ENCODE results near the gene CARD11. TPM values are rescaled to one million over a fixed set of nuclear protein-coding genes. Genes with fewer than 3 reads are reported as not detected.

Gene CARD11
- not detected in 2 replicates for polyA plus RNA-seq (2012; rRNA removed)
- under 0.01 TPM in 1 of 2 replicates, not detected in the other for polyA plus RNA-seq (2012; cell fraction: cytosol; rRNA removed)
- not detected in 2 replicates for polyA plus RNA-seq (2012; cell fraction: nucleus; rRNA removed)

DNA sequence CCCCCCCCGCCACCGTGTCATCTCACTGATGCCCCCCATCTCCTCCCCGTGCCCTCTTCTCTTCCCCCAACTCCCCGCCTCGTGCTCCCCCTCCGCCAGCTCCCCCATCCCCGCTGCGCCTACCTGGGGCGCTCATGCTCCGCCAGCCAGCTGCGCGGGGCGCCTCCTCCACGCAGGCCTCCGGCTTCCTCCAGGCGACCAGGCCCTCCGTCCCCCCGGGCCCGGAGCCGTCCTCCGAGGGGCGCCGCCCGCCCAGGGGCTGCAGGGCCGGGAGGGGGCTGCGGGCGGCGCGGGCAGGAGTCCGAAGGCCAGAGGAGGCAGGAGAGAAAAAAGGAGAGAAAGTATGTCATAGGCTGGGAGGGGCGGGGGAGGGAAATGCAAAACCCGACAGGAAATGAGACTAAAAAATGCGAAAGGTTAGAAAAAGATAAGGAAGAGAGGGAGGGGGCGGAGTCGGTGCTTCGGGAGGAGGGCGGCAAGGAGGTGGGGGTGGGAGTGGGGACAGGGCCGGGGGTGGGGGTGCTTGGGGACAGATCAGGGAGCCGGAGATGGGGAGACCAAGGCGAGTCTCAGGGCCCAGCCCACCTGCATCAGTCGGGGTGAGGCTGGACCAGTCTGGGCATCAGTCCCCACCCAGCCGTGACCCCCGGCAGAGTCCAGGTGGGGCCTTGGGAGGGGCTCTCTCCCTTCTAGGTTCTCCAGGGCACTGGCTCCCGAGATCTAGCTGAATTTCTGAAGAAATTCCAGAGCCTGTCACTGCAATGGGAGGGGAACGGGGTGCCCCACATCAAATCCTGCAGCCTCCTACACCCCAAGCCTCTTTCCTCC lies at the start of gene CARD11:
Gene CARD11, minus strand, starts transcription at position 324 of the 828 bp plus-strand sequence. CDS start 85,361 bp downstream, outside the sequence.
- H3K36me3 ChIP-seq (replicated peaks in 1 of 2; ENCODE audit: control insufficient read depth in 1 of 2, insufficient read depth in 2 of 2, low read length in 1 of 2) = no peaks in the 10 kb centered on the region
- H3K4me3 ChIP-seq (ENCODE audit: low read depth in 2 of 2, low read length in 1 of 2) = no peak within 1 kb of the TSS
- H3K9me2 ChIP-seq = no peaks in the 10 kb centered on the region
- no peaks in the 10 kb centered on the region for H4K20me1 ChIP-seq (ENCODE audit: insufficient read depth)
- ChIA-PET POLR2A (no interaction called here), CTCF (interaction anchor here (0.8 kb wide), 1 partner anchor 157 kb away, joined by 3 read pairs; no protein-coding TSS in a partner anchor)
- H3K27me3 ChIP-seq (ENCODE audit: insufficient read depth) = no peaks in the 10 kb centered on the region
- 83% methylated on average over 45 of the region's 45 CpGs for WGBS (ENCODE audit: low lambda C conversion rate)
- TF ChIP-seq FOSL2 (IDR thresholded peaks at IDR 0.05; ENCODE audit: borderline replicate concordance, low read depth) (no peak), TCF12 (IDR thresholded peaks at IDR 0.05) (no peak), ELF1 (IDR thresholded peaks at IDR 0.05) (no peak), EZH2phosphoT487 (IDR thresholded peaks at IDR 0.05; ENCODE audit: borderline replicate concordance, low read depth) (no peak), RFX5 (IDR thresholded peaks at IDR 0.05; ENCODE audit: low read length) (no peak), FOXJ3 (CRISPR knock-in tag; IDR thresholded peaks at IDR 0.05) (no peak), GATA2 (CRISPR knock-in tag; IDR thresholded peaks at IDR 0.05) (no peak), EP300 (IDR thresholded peaks at IDR 0.05; ENCODE audit: borderline replicate concordance in 1 of 2, low read depth in 1 of 2, low read length in 1 of 2) (no peak), SMC3 (IDR thresholded peaks at IDR 0.05; ENCODE audit: low read depth, low read length) (no peak)
- TF ChIP-seq, protein P1, sequence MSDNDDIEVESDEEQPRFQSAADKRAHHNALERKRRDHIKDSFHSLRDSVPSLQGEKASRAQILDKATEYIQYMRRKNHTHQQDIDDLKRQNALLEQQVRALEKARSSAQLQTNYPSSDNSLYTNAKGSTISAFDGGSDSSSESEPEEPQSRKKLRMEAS (IDR thresholded peaks at IDR 0.05; ENCODE audit: low read depth) = no peak
- TF ChIP-seq, protein P2, sequence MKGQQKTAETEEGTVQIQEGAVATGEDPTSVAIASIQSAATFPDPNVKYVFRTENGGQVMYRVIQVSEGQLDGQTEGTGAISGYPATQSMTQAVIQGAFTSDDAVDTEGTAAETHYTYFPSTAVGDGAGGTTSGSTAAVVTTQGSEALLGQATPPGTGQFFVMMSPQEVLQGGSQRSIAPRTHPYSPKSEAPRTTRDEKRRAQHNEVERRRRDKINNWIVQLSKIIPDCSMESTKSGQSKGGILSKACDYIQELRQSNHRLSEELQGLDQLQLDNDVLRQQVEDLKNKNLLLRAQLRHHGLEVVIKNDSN (IDR thresholded peaks at IDR 0.05; ENCODE audit: borderline replicate concordance, low read depth) = no peak
- no peak within 1 kb of the TSS for H2AFZ ChIP-seq (ENCODE audit: low read depth)
- no peak within 1 kb of the TSS for H3K27ac ChIP-seq (ENCODE audit: low read depth in 2 of 2, low read length in 1 of 2)
- H3K9me3 ChIP-seq = no peaks in the 10 kb centered on the region
- H3K9ac ChIP-seq = no peak within 1 kb of the TSS
- peak; percentile 47 for DNase-seq
- H3K4me2 ChIP-seq = no peak within 1 kb of the TSS
- H3K4me1 ChIP-seq (ENCODE audit: control insufficient read depth in 1 of 2, insufficient read depth in 2 of 2, low read depth in 1 of 2, low read length in 1 of 2) = no peaks in the 10 kb centered on the region
- no peaks in the 10 kb centered on the region for H3F3A ChIP-seq (replicated peaks; ENCODE audit: insufficient read depth)
- no peaks in the 10 kb centered on the region for H3K79me2 ChIP-seq (ENCODE audit: insufficient read depth)

DNA sequence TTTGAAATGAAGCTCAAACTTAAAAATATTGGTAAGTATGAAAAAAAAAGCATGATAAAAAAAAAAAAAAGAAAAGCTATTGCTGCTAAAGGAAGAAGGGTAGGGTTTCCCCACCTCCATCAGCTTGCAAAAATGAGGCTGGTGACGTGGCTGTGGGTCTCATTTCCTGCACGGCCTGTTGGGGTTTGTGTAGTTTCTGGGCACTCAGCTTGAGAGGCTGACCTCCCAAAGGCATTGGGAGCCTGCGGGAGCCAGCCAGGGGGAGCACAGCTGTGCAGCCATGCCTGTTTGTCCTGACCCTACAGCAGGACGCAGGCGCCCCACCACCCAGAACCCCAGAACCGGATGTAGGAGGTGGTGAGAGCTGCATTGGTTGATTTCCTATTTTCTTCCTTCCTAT lies 48.8 kb upstream of the CARD11 start:
- H3K79me2 ChIP-seq (ENCODE audit: insufficient read depth) = no peaks in the 10 kb centered on the region
- POLR2A ChIA-PET = no interaction called here
- CTCF ChIA-PET = interaction anchor here (1.1 to 5.4 kb wide), 2 partner anchors 9 to 24 kb away, joined by 3 to 56 read pairs; no protein-coding TSS in a partner anchor

More for the DNA sequence above, 48.8 kb upstream of the CARD11 start:
- no peak overlapping the region for H2AFZ ChIP-seq (ENCODE audit: low read depth)
- no peak for TF ChIP-seq EZH2phosphoT487 (IDR thresholded peaks at IDR 0.05; ENCODE audit: borderline replicate concordance, low read depth)
- TF ChIP-seq RAD21 (IDR thresholded peaks at IDR 0.05; ENCODE audit: low read length) = no peak
- TF ChIP-seq, protein P1 (IDR thresholded peaks at IDR 0.05; ENCODE audit: low read depth) = no peak
- TF ChIP-seq SMC3 (IDR thresholded peaks at IDR 0.05; ENCODE audit: low read depth, low read length) = no peak
- TF ChIP-seq RCOR1 (IDR thresholded peaks at IDR 0.05; ENCODE audit: low read length) = no peak
- TF ChIP-seq FOXM1 (IDR thresholded peaks at IDR 0.05; ENCODE audit: low read depth) = no peak
- no peak for TF ChIP-seq JUND (IDR thresholded peaks at IDR 0.05)
- TF ChIP-seq NRF1 (IDR thresholded peaks at IDR 0.05; ENCODE audit: low read depth, low read length) = no peak
- no peak overlapping the region for H3K27ac ChIP-seq (ENCODE audit: low read depth in 2 of 2, low read length in 1 of 2)
- H3F3A ChIP-seq (replicated peaks; ENCODE audit: insufficient read depth) = no peaks in the 10 kb centered on the region
- no peaks in the 10 kb centered on the region for H3K4me1 ChIP-seq (ENCODE audit: control insufficient read depth in 1 of 2, insufficient read depth in 2 of 2, low read depth in 1 of 2, low read length in 1 of 2)
- no peaks in the 10 kb centered on the region for H3K27me3 ChIP-seq (ENCODE audit: insufficient read depth)
- no peaks in the 10 kb centered on the region for H4K20me1 ChIP-seq (ENCODE audit: insufficient read depth)
- no peak overlapping the region for H3K4me3 ChIP-seq (ENCODE audit: low read depth in 2 of 2, low read length in 1 of 2)
- H3K9ac ChIP-seq = no peak overlapping the region
- H3K36me3 ChIP-seq (replicated peaks in 1 of 2; ENCODE audit: control insufficient read depth in 1 of 2, insufficient read depth in 2 of 2, low read length in 1 of 2) = no peaks in the 10 kb centered on the region
- no peak for DNase-seq
- 54% methylated on average over 6 of the region's 6 CpGs for WGBS (ENCODE audit: low lambda C conversion rate)
- H3K9me3 ChIP-seq = no peaks in the 10 kb centered on the region; the same call in 1 of the 2 replicates
- H3K9me2 ChIP-seq = no peaks in the 10 kb centered on the region
- H3K4me2 ChIP-seq = no peak overlapping the region

Data from SK-N-SH (cell line).